OCI-LY1 (cell line): ENCODE data around the gene LETMD1.

ENCODE experiments used
- H2AFZ ChIP-seq: fragments of 200-600 bp; sonication (generic), shearing (Covaris generic); 2 replicates; pipeline ENCODE4 v1.6.0; 2014; ENCODE audit warnings: antibody characterized with exemption, mild to moderate bottlenecking, low read length
- H3F3A ChIP-seq: fragments of 200-600 bp; sonication (generic), shearing (Covaris generic); 2 replicates; pipeline ENCODE4 v1.6.0; 2014; ENCODE audit warnings: mild to moderate bottlenecking, antibody characterized with exemption, low read length, moderate library complexity; ENCODE audit not compliant: insufficient read depth
- H3K27ac ChIP-seq: fragments of 200-600 bp; sonication (generic); 2 replicates; pipeline ENCODE4 v1.5.1; 2014; ENCODE audit warnings: low read length, mixed run types, mild to moderate bottlenecking, low read depth; ENCODE audit not compliant: poor library complexity, severe bottlenecking
- H3K27me3 ChIP-seq: fragments of 200-600 bp; sonication (generic); 2 replicates; pipeline ENCODE4 v1.6.0; 2014; ENCODE audit warnings: antibody characterized with exemption, mild to moderate bottlenecking, low read length, moderate library complexity; ENCODE audit not compliant: insufficient read depth
- H3K36me3 ChIP-seq: fragments of 200-600 bp; sonication (generic); 2 replicates; pipeline ENCODE4 v1.6.1; 2014; ENCODE audit warnings: mild to moderate bottlenecking, antibody characterized with exemption, low read length, moderate library complexity, mixed read lengths; ENCODE audit not compliant: insufficient read depth
- H3K4me1 ChIP-seq: fragments of 200-600 bp; sonication (generic); 2 replicates; pipeline ENCODE4 v1.5.1; 2014; ENCODE audit warnings: mild to moderate bottlenecking, low read length, moderate library complexity; ENCODE audit not compliant: insufficient read depth, severe bottlenecking
- H3K4me2 ChIP-seq: fragments of 200-600 bp; sonication (generic), shearing (Covaris generic); 2 replicates; pipeline ENCODE4 v1.6.1; 2014; ENCODE audit warnings: low read length
- H3K4me3 ChIP-seq: fragments of 200-600 bp; sonication (generic); 2 replicates; pipeline ENCODE4 v1.5.1; 2014; ENCODE audit warnings: low read length, low read depth, mild to moderate bottlenecking, mixed read lengths; ENCODE audit not compliant: poor library complexity, severe bottlenecking
- H3K79me2 ChIP-seq: fragments of 200-600 bp; shearing (Covaris generic); 2 replicates; pipeline ENCODE4 v1.6.1; 2016; ENCODE audit warnings: mixed run types, low read length, mixed read lengths; ENCODE audit not compliant: insufficient read depth
- H3K9ac ChIP-seq: fragments of 200-600 bp; sonication (generic), shearing (Covaris generic); 2 replicates; pipeline ENCODE4 v1.6.1; 2014; ENCODE audit warnings: mild to moderate bottlenecking, low read length, mixed read lengths
- H3K9me2 ChIP-seq: fragments of 200-600 bp; sonication (generic), shearing (Covaris generic); 2 replicates; pipeline ENCODE4 v1.6.1; 2014; ENCODE audit warnings: low read depth, mild to moderate bottlenecking, low read length, mixed read lengths
- H3K9me3 ChIP-seq: fragments of 200-600 bp; shearing (Covaris generic); 2 replicates; pipeline ENCODE4 v1.6.1; 2014; ENCODE audit warnings: low read length, mixed read lengths
- H4K20me1 ChIP-seq: fragments of 200-600 bp; sonication (generic), shearing (Covaris generic); 2 replicates; pipeline ENCODE4 v1.6.0; 2016; ENCODE audit warnings: mild to moderate bottlenecking, low read length; ENCODE audit not compliant: insufficient read depth
- EZH2 ChIP-seq: fragments of 200-600 bp; sonication (generic), shearing (Covaris generic); IDR thresholded peaks from 2 replicates; pipeline ENCODE4 v1.8.0; 2017; ENCODE audit warnings: borderline replicate concordance, mixed run types, mild to moderate bottlenecking, antibody characterized with exemption, low read length, moderate library complexity, mixed read lengths
- TF ChIP-seq, protein P1 (sequence below): fragments of 200-600 bp; sonication (generic), shearing (Covaris generic); IDR thresholded peaks from 2 replicates; pipeline ENCODE4 v1.5.1; 2017; ENCODE audit warnings: mild to moderate bottlenecking, antibody characterized with exemption, low read length, moderate library complexity, mixed read lengths

Gene LETMD1

DNA sequence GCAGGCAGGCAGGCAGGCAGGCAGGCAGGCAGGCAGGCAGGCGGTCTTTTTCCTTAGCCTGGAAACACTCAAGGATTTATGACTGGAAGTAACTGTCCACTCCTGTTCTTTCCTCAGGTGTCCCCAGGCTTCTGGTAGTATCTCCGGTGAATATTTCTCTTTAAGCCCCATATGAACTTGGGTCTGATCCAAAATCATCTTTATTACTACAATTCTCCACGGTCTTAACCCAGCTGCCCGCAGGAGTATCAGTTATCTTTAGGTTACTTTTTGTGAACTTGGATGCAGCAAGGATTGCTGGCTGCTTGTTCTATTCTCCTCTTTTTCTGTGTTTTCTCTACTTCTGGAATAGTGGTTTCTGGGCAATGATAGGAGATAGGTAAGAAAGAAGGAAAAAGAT, 32.0 kb downstream of the LETMD1 start:
- no peaks in the 10 kb centered on the region for H3K27me3 ChIP-seq
- no peaks in the 10 kb centered on the region for H3K79me2 ChIP-seq
- no peak overlapping the region for H3K27ac ChIP-seq
- no peaks in the 10 kb centered on the region for H3K9me3 ChIP-seq
- H3K9ac ChIP-seq = no peak overlapping the region
- H3K9me2 ChIP-seq = no peaks in the 10 kb centered on the region
- peaks cover 14% of the 10 kb centered on the region for H3K4me1 ChIP-seq
- no peaks in the 10 kb centered on the region for H4K20me1 ChIP-seq
- no peak for TF ChIP-seq EZH2
- TF ChIP-seq, protein P1, sequence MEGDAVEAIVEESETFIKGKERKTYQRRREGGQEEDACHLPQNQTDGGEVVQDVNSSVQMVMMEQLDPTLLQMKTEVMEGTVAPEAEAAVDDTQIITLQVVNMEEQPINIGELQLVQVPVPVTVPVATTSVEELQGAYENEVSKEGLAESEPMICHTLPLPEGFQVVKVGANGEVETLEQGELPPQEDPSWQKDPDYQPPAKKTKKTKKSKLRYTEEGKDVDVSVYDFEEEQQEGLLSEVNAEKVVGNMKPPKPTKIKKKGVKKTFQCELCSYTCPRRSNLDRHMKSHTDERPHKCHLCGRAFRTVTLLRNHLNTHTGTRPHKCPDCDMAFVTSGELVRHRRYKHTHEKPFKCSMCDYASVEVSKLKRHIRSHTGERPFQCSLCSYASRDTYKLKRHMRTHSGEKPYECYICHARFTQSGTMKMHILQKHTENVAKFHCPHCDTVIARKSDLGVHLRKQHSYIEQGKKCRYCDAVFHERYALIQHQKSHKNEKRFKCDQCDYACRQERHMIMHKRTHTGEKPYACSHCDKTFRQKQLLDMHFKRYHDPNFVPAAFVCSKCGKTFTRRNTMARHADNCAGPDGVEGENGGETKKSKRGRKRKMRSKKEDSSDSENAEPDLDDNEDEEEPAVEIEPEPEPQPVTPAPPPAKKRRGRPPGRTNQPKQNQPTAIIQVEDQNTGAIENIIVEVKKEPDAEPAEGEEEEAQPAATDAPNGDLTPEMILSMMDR = no peak
- H3K4me3 ChIP-seq = no peak overlapping the region
- H3F3A ChIP-seq = no peaks in the 10 kb centered on the region
- no peak overlapping the region for H3K4me2 ChIP-seq
- H2AFZ ChIP-seq = no peak overlapping the region
- no peaks in the 10 kb centered on the region for H3K36me3 ChIP-seq

DNA sequence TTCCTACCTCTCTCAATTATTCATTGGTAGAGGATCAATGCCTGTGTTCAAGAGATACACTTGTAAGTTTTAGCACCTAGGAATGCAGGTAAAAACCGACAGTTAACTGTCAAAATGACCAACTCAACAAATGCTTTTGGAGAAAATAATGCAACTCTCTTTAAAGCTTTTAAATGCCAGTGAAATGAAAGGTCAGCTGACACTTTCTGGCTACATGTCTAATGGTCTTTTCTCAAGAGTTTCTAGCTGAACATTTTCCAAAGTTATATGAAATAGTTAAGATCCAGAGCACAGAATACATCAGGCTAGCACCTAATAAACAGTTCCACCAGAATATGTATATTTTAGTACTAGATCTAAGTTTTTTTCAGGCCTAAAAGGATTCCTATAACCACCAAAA, 33.3 kb downstream of the LETMD1 start:
- H3K4me2 ChIP-seq = no peak overlapping the region
- H3K79me2 ChIP-seq = no peaks in the 10 kb centered on the region
- H3K9me3 ChIP-seq = no peaks in the 10 kb centered on the region
- H3F3A ChIP-seq = no peaks in the 10 kb centered on the region
- no peak overlapping the region for H3K9ac ChIP-seq
- no peak overlapping the region for H3K4me3 ChIP-seq
- H3K36me3 ChIP-seq = no peaks in the 10 kb centered on the region
- no peak for TF ChIP-seq EZH2
- TF ChIP-seq, protein P1 = no peak
- no peak overlapping the region for H2AFZ ChIP-seq
- no peaks in the 10 kb centered on the region for H3K9me2 ChIP-seq
- no peaks in the 10 kb centered on the region for H4K20me1 ChIP-seq
- no peaks in the 10 kb centered on the region for H3K27me3 ChIP-seq
- H3K27ac ChIP-seq = no peak overlapping the region
- H3K4me1 ChIP-seq = peaks cover 14% of the 10 kb centered on the region

DNA sequence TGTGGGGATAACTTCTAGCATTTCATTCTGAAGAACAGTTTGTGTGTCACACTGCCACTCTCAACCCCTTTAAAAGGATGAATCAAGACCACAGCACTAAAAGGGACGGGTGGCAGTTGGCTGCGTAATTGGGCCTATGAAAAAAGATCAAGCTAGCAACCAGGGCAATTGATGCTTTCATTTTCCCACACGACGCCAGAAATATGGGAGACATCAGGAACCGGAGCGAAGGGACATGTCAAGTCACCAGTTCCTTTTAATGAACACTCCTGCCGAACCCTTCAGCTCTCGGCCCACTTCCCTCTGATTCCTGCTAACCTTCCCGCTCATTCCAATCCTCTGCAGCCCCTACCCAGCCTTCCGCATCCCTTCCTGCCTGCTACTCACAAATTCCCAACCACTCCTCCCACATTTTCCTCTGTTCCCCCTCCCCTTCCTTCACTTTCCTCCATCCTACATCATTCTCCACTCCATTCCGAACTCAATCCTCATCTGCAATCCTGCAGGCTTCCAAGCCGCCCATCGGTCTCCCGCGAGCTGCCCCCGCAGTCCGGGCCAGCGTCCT, 34.5 kb downstream of the LETMD1 start:
- peak overlapping the region; percentile 80 for H3K9ac ChIP-seq
- H3K79me2 ChIP-seq = no peaks in the 10 kb centered on the region
- TF ChIP-seq, protein P1 = no peak
- TF ChIP-seq EZH2 = no peak
- no peak overlapping the region for H2AFZ ChIP-seq
- H3K4me1 ChIP-seq = peaks cover 14% of the 10 kb centered on the region
- H3K36me3 ChIP-seq = no peaks in the 10 kb centered on the region
- H4K20me1 ChIP-seq = no peaks in the 10 kb centered on the region
- no peaks in the 10 kb centered on the region for H3K9me3 ChIP-seq
- H3K9me2 ChIP-seq = no peaks in the 10 kb centered on the region
- peak overlapping the region; percentile 100 for H3K4me2 ChIP-seq
- no peak overlapping the region for H3K27ac ChIP-seq
- H3K4me3 ChIP-seq = peak overlapping the region; percentile 82
- no peaks in the 10 kb centered on the region for H3K27me3 ChIP-seq
- no peaks in the 10 kb centered on the region for H3F3A ChIP-seq
